Activated CD4-positive, alpha-beta T cell treated with anti-CD3 and anti-CD28 coated beads, Interleukin-2, Interleukin-4, amounts not matched to agents 100 ng/mL and 50 ng/mL, durations not matched to agents 16 hours and 8 hours (primary cell): ENCODE results near the gene ADORA3.

Experiments used
- DNase-seq: peaks from one replicate; pipeline ENCODE4 v3.0.0-alpha.2; 2020; ENCODE audit warnings: low spot score

Gene ADORA3

GRCh38 chr1:111474521-111474920 lies 28.9 kb downstream of the ADORA3 start:
- no peak for DNase-seq

DNA sequence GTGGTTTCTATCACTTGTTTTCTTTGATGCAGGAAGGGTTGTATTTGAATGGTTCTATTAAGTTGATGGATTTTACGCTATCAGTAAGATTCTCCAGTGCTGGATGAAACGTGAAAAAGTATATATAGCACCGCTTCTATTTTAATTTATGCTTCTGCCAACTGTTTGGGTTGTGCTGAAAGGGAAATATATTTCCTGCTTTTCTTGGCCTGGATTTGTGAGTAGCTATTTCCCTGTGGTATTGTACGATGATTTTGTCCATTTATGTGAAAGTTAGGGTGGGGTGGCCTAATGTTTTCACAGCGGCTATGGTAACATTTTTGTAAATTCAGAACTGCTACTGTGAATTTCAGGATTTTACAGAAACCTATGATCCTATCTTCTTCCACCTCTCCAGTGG lies 29.3 kb downstream of the ADORA3 start:
- DNase-seq, result no peak

GRCh38 chr1:111471538-111471937 lies 31.9 kb downstream of the ADORA3 start:
- DNase-seq, result no peak

- peak; percentile 80 for DNase-seq
Observed at GRCh38 chr1:111471012-111471411, 32.4 kb downstream of the ADORA3 start.

GRCh38 chr1:111470596-111470995 lies 32.8 kb downstream of the ADORA3 start:
- no peak for DNase-seq

DNA sequence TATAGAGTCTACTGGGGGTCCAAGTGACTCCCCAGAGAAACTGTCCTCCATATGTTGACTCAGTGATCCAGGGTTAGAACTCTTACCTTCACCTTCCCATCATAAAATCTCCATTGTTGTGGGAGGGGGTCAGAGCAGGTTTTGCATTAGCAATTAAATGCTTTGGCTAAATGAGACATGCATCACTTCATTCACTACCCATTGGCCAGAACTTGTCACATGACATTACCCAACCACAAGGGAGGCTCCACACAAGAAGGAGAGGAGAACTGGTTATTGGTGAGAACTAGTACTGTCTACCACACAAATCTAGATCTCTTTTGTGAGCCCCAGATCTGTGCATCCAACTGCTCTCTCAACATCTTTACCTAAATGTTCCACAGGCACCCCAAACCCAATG lies 33.9 kb downstream of the ADORA3 start:
- DNase-seq, result no peak

DNA sequence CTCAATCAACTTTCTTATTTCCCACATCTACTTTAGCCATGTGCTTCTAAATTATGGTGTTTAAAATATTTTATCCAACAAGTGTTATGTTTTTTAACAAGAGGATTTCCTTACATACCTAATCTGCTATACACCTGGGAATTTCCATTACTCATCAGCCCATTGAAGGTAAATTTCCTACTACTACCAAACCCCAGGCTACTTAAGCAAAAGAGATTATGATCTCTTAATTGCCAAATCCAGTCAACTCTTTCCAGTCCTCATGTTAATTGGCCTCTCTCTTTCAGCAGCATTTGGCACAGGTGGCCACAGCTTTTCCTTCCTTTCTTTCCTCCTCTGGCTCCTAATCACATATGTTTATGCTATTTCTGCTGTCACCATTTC lies 34.7 kb downstream of the ADORA3 start:
- DNase-seq, result no peak

- DNase-seq, result no peak
Observed at GRCh38 chr1:111467865-111468716, 35.3 kb downstream of the ADORA3 start.

GRCh38 chr1:111466480-111466879 lies 37.0 kb downstream of the ADORA3 start:
- DNase-seq, result no peak

DNA sequence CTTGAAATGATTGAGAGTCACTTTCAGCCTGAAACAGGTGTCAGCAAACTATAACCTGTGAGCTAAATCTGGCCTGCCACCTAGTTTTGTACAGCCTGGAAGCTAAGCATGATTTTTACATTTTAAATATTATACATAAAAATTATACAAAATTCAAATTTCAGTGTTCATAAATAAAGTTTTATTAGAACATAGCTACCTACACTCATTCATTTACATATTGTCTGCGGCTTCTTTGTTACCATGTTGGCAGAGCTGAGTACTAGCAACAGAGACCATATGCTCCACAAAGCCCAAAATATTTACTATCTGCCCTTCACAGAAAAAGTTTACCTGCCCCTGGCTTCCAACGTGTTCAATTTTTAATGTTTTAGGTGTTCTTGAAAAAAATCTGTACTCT lies 37.7 kb downstream of the ADORA3 start:
- DNase-seq, result no peak

DNA sequence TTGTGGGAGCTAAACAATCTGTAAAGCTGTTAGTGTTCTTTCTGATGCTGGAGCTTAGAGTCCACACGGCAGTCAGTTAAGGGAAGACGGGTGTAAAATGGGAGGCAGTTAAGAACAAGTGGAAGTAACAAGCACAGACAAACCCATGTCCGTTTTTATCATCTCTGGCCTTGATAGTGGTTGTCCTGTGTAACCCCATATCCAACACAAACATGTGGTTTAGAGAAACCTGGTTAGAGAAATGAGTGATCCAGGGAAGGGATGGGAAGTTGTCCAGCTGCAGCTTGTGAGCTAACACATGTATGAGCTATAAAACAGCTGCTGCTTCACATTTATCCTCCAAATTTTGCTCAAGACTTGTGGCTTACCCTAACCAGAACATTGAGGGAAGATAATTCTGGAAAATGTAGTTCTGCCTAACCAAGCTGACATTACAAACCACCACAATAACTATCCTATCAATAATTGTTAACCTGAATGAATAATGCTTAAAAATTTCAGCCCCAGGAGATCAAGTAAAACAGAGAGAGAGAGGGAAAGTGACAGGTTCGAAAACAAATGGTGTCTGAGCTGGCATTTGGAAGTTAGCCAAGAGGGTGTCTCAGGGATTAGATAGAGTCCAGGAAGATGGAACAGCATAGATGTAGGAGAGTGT lies 40.3 kb downstream of the ADORA3 start:
- no peak for DNase-seq

DNA sequence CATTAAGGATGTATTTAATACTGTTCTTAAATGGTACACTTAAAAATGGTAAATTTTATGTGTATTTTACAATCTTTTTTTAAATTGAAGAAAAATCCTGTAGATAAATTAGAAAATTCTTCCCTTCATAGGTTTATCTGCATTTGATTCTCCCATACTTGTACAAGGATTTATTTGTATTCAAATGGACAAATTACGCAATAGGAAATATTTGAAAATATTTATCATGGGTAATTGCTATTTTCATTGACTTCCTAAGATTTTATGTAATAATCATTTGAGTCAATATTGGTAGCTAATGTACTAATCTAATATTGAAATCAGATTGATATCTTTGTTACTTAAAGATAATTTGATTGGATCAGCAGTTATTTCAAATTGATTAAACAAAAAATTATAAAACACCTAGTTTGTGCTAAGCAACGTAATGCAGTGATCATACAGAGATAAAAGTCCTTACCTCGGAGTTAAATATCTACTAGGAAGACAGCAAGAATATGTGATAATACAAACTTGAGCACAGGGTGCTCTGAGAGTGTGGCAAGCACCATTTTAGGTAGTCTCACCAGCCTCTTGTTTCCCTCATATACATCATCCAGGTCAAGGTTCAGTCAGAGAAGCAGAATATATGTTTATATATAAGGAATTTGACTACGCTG lies 40.9 kb downstream of the ADORA3 start:
- no peak for DNase-seq

GRCh38 chr1:111461765-111462164 lies 41.7 kb downstream of the ADORA3 start:
- no peak for DNase-seq

GRCh38 chr1:111455642-111456031 lies 47.8 kb downstream of the ADORA3 start:
- no peak for DNase-seq

DNA sequence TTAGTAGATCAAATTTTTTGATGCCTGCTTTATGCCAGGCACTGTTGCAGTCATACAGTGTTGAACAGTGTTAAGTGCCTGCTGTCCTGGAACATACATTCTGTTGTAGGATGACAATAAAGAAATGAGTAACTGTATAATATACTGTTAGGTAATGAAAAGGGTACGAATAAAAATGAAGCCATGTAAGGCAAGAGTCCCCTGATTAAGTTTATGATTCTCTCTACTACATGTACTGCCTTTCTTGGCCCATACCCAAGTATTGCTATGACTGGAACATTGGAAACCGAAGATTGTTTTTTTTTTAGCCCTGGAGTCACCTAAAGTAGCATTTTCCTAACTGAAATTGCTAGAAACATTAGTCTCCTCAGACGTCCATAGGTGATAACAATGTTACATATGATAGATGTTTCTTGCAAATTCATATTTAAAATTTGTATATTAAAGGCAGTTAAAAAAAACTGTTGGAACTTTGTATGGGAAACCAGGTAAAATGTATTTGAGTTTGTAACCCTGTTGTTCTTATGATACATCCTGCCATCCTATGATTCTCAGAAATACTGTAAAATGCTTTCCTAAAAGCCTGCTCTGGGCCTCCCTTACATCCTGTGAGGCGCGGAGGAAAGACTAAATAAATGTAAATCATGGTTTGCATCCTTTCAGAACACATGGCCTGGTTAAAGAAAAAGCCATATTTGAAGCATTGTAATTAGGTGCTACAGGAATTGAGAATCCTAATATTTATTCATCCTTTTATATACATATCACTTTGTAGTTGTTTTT lies 48.4 kb downstream of the ADORA3 start:
- DNase-seq, result peak; percentile 61

DNA sequence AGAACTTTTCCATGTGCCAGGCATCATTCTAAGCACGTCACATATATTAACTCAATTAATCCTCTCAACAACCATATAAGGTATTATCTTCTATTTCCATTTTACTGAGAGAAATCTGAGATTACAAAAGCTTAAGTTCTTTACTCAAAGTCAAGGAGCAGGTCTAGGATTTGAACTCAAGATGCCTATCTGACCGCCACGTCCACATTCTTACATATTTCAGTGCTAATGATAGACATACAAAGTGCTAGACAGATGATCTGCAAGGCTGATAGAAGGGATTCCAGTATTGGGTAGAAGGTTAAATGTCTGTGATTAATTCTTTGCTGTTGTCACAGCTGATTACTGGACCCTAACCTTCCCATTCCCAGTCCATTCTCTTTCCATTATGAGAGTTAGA lies 49.7 kb downstream of the ADORA3 start:
- DNase-seq, result no peak

DNA sequence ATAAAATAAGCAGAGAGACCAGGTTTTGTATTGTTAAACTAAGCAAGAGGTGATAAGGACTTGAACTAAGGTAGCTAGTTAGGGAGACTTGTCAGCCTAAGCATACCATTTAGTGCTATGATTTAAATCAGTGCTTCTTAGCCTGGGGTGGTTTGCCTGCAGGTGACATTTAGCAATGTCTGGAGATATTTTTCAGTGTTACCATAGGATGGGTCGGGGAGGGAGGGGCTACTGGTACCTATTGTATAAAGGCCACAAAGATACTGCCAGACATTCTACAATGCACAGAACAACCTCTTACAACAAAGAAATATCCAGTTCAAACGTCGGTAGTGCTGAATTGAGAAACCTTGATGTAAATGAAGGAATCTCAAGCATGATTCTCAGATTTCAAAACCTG lies 50.9 kb downstream of the ADORA3 start:
- DNase-seq, result no peak

- DNase-seq, result no peak
Observed at GRCh38 chr1:111450185-111450584, 53.2 kb downstream of the ADORA3 start.

GRCh38 chr1:111449703-111450017 lies 53.8 kb downstream of the ADORA3 start:
- no peak for DNase-seq
